ENCODE measurements around the gene WNT11. TPM values are rescaled to one million over a fixed set of nuclear protein-coding genes. Genes with fewer than 3 reads are reported as not detected.
A peak's percentile ranks its signal among the peaks of the same experiment; 100 is the strongest.

WNT11 gene
- total RNA-seq, 2 donors from 2014 or later = 0.53 to 0.62 TPM

DNA sequence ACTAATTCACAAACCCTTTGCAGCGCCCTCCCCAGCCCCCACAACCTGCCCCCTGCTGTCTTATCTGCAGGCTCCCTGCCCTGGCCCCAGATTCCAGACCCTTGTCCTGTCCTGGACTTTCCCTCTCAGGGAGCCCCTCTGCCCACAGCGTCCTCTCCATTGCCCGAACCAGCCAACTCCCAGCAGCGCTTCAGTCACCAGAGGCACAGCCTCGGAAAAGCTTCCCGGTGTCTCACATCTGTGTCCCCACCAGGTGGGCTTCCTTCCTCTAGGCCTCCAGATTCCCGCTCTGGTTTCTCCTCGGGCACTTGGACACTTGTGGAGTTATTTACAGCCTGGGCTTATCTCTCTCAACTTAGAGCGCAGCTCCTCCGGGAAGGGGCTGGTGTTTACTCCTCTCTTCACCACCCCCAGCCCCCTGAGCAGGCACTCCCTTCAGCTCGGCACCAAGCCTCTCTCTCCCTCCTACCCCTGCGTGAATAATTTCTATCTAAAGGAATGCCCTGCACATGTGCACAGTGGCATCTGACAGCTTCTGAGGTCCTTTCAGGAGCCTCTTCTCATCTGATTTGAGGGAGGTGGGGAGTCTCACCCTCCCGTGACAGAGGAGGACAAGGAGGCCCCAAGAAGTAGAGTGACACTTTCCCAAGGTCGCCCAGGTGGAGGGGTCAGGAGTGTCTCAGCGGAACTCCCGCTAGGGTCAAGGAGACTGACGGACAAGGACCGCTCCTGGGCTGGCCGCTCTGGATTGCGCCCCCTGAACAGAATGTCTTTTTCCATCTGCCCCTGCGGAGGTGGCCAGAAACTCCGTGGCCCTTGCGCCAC, 838 bp downstream of the WNT11 start:
- Histone ChIP-seq H3K9ac (ENCODE audit: extremely low read depth, low read length, poor library complexity, severe bottlenecking) (no peak overlapping the region), H3K4me1 (ENCODE audit: control insufficient read depth, insufficient read depth, low read length) (peaks cover 2% of the 10 kb centered on the region), H3K27me3 (ENCODE audit: control insufficient read depth, insufficient read depth, low read length, poor library complexity, severe bottlenecking) (peaks cover 77% of the 10 kb centered on the region), H3K36me3 (ENCODE audit: control insufficient read depth, insufficient read depth, low read length) (no peaks in the 10 kb centered on the region), H3K4me3 (ENCODE audit: low read length) (peak overlapping the region; percentile 71), H3K9me3 (ENCODE audit: control insufficient read depth, low read length) (no peaks in the 10 kb centered on the region), H3K27ac (ENCODE audit: low read depth, low read length) (no peak overlapping the region)
- Mint-ChIP-seq H3K4me1 (peaks cover 12% of the 10 kb centered on the region), H3K27me3 (ENCODE audit: insufficient read depth) (peaks cover 89% of the 10 kb centered on the region), H3K9me3 (no peaks in the 10 kb centered on the region), H3K27ac (no peak overlapping the region), H3K4me3 (peak overlapping the region; percentile 56), H3K36me3 (ENCODE audit: low read depth) (no peaks in the 10 kb centered on the region)
- peak; percentile 69 for DNase-seq
- TF ChIP-seq, protein P1, sequence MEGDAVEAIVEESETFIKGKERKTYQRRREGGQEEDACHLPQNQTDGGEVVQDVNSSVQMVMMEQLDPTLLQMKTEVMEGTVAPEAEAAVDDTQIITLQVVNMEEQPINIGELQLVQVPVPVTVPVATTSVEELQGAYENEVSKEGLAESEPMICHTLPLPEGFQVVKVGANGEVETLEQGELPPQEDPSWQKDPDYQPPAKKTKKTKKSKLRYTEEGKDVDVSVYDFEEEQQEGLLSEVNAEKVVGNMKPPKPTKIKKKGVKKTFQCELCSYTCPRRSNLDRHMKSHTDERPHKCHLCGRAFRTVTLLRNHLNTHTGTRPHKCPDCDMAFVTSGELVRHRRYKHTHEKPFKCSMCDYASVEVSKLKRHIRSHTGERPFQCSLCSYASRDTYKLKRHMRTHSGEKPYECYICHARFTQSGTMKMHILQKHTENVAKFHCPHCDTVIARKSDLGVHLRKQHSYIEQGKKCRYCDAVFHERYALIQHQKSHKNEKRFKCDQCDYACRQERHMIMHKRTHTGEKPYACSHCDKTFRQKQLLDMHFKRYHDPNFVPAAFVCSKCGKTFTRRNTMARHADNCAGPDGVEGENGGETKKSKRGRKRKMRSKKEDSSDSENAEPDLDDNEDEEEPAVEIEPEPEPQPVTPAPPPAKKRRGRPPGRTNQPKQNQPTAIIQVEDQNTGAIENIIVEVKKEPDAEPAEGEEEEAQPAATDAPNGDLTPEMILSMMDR (conservative IDR thresholded peaks at IDR 0.05) = no peak
- 14 to 17% methylated on average over 20 to 23 of the region's 23 CpGs for WGBS, 2 experiments (ENCODE audit: insufficient coverage in 1 of 2, insufficient read length in 1 of 2)

DNA sequence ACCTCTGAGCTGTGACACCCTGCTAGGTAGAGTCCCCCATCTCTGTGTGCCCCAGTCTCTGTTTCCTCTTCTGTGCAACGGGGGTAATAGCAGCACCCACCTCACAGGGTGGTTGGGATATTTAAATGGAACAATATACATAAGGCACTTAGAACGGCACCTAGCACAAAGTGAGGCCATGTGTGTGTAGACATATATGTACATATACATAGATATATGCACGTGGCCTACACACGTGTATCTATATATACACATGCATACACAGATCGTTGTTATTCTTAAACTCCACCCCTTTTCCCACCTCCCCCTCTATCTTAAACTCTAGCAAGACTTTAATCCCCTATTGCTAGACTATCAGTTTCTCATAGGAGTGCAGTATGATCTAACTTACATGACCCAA, 2.4 kb downstream of the WNT11 start:
- Histone ChIP-seq H3K27me3 (ENCODE audit: control insufficient read depth, insufficient read depth, low read length, poor library complexity, severe bottlenecking) (peaks cover 61% of the 10 kb centered on the region), H3K27ac (ENCODE audit: low read depth, low read length) (no peak overlapping the region), H3K4me1 (ENCODE audit: control insufficient read depth, insufficient read depth, low read length) (peaks cover 2% of the 10 kb centered on the region), H3K9me3 (ENCODE audit: control insufficient read depth, low read length) (no peaks in the 10 kb centered on the region), H3K9ac (ENCODE audit: extremely low read depth, low read length, poor library complexity, severe bottlenecking) (no peak overlapping the region), H3K36me3 (ENCODE audit: control insufficient read depth, insufficient read depth, low read length) (no peaks in the 10 kb centered on the region), H3K4me3 (ENCODE audit: low read length) (no peak overlapping the region)
- TF ChIP-seq, protein P1 (conservative IDR thresholded peaks at IDR 0.05) = no peak
- Mint-ChIP-seq H3K9me3 (no peaks in the 10 kb centered on the region), H3K4me3 (no peak overlapping the region), H3K27me3 (ENCODE audit: insufficient read depth) (peaks cover 83% of the 10 kb centered on the region), H3K4me1 (peaks cover 12% of the 10 kb centered on the region), H3K36me3 (ENCODE audit: low read depth) (no peaks in the 10 kb centered on the region), H3K27ac (no peak overlapping the region)
- DNase-seq = no peak
- 89 to 91% methylated on average over 1 to 5 of the region's 5 CpGs for WGBS, 2 experiments (ENCODE audit: insufficient coverage in 1 of 2, insufficient read length in 1 of 2)

DNA sequence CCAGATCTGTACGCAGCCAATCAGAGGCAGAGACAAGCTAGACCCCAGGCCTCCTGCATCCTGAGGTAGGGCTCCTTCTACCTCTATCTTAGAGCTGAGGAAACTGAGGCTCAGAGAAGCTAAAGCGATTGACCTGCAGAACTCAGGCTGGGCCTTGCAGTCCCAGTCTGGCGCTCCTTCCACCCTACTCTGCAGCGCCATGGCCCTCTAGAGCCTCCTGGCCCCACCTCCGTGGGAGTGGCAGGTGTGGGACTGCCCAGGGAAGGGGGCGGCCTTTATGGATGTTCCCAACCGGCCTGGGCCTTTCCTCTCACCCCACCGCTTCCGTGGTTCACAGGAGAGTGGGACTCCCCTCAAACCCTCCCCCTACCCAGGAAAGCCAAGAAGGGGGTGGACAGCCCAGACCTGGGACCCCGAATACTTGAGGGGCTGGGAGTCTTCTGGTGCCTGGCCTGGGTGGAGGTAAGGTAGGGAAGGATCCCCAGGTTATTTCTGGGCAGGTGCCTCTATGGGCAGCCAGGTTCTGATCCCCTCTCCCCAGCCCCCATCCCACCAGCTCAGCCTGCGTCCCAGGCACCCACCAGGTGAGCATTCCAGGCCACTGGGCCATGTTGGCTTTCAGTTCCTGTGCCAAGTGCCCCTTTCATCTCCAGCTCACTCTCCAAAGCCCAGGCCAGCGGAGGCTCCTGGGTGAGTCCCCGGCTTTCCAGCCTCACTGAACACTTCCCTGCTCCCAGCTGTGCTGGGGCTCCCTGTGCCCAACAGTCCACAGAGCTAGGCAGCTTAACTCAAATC, 3.0 kb downstream of the WNT11 start:
- Histone ChIP-seq H3K9ac (ENCODE audit: extremely low read depth, low read length, poor library complexity, severe bottlenecking) (no peak overlapping the region), H3K9me3 (ENCODE audit: control insufficient read depth, low read length) (no peaks in the 10 kb centered on the region), H3K36me3 (ENCODE audit: control insufficient read depth, insufficient read depth, low read length) (no peaks in the 10 kb centered on the region), H3K27ac (ENCODE audit: low read depth, low read length) (no peak overlapping the region), H3K27me3 (ENCODE audit: control insufficient read depth, insufficient read depth, low read length, poor library complexity, severe bottlenecking) (peaks cover 55% of the 10 kb centered on the region), H3K4me3 (ENCODE audit: low read length) (no peak overlapping the region), H3K4me1 (ENCODE audit: control insufficient read depth, insufficient read depth, low read length) (peaks cover 2% of the 10 kb centered on the region)
- 84 to 90% methylated on average over 2 to 13 of the region's 13 CpGs for WGBS, 2 experiments (ENCODE audit: insufficient coverage in 1 of 2, insufficient read length in 1 of 2)
- no peaks in the 10 kb centered on the region for H3K9me3 Mint-ChIP-seq
- H3K27me3 Mint-ChIP-seq (ENCODE audit: insufficient read depth) = peaks cover 79% of the 10 kb centered on the region
- no peak overlapping the region for H3K4me3 Mint-ChIP-seq
- H3K36me3 Mint-ChIP-seq (ENCODE audit: low read depth) = no peaks in the 10 kb centered on the region
- DNase-seq = no peak
- TF ChIP-seq, protein P1 (conservative IDR thresholded peaks at IDR 0.05) = no peak
- H3K27ac Mint-ChIP-seq = no peak overlapping the region
- H3K4me1 Mint-ChIP-seq = peaks cover 12% of the 10 kb centered on the region

All from endodermal cell (in vitro differentiated cells).